H1 (cell line): Measurements from ENCODE around the gene OTUD5. TPM values are rescaled to one million over a fixed set of nuclear protein-coding genes. Genes with fewer than 3 reads are reported as not detected.

Source experiments
- CTCF ChIA-PET: fragments of 300-600 bp; sonication (Branson Sonifier 250); formaldehyde crosslinking; loops from one replicate; lab custom pipeline; 2021; ENCODE audit not compliant: partially characterized antibody; lab: Charles Lee
- POLR2A ChIA-PET: fragments of 300-600 bp; sonication (Branson Sonifier 250); formaldehyde crosslinking; loops from one replicate; lab custom pipeline; 2021; ENCODE audit warnings: inconsistent platforms; ENCODE audit not compliant: partially characterized antibody; lab: Charles Lee
- DNase-seq, 2 experiments: peaks; one replicate each; pipeline versions ENCODE4 v3.0.0 to v3.0.0-alpha.2; 2010 to 2022; ENCODE audit warnings: low spot score in 2 of 2, low read depth in 1 of 2, mixed read lengths in 1 of 2
- FAIRE-seq: peaks from 2 replicates; lab custom pipeline; 2011; peaks lifted over from hg19 to GRCh38; lab: Jason Lieb, UNC
- H2AFZ ChIP-seq: 2 replicates; pipeline ENCODE4 v1.8.1; 2012; ENCODE audit warnings: low read length, inconsistent platforms
- H2AK5ac ChIP-seq: 2 replicates; pipeline ENCODE4 v1.6.1; 2013; ENCODE audit warnings: low read depth, low read length
- H2BK120ac ChIP-seq: replicated peaks from 2 replicates; pipeline ENCODE3; 2013; ENCODE audit warnings: low read depth, low read length, inconsistent platforms
- H2BK12ac ChIP-seq: 2 replicates; pipeline ENCODE4 v1.6.1; 2013; ENCODE audit warnings: low read depth, low read length
- H2BK15ac ChIP-seq: 2 replicates; pipeline ENCODE4 v1.6.1; 2013; ENCODE audit warnings: low read length
- H2BK20ac ChIP-seq: 2 replicates; pipeline ENCODE4 v1.6.1; 2013; ENCODE audit warnings: low read length
- H2BK5ac ChIP-seq: 2 replicates; pipeline ENCODE4 v1.6.1; 2013; ENCODE audit warnings: low read depth, low read length
- H3K14ac ChIP-seq: 2 replicates; pipeline ENCODE4 v1.6.1; 2013; ENCODE audit warnings: inconsistent platforms; ENCODE audit not compliant: insufficient read length
- H3K18ac ChIP-seq: 2 replicates; pipeline ENCODE4 v1.6.1; 2013; ENCODE audit warnings: low read length; ENCODE audit errors: extremely low read depth
- H3K23ac ChIP-seq: 2 replicates; pipeline ENCODE4 v1.6.1; 2013; ENCODE audit warnings: inconsistent platforms; ENCODE audit not compliant: insufficient read length
- H3K23me2 ChIP-seq: 2 replicates; pipeline ENCODE4 v1.6.1; 2013; ENCODE audit warnings: low read depth, low read length
- H3K27ac ChIP-seq: 2 replicates; pipeline ENCODE4 v1.6.1; 2011; ENCODE audit warnings: low read depth, low read length, inconsistent platforms
- H3K27me3 ChIP-seq, 4 experiments: replicated peaks in 1 of 4; 1 replicate in 1 of 4; 2 replicates in 3 of 4; pipeline versions ENCODE4 v1.6.1 to v1.8.1; 2011 to 2013; ENCODE audit warnings: low read length in 3 of 4, mild to moderate bottlenecking in 3 of 4, inconsistent platforms in 2 of 4, mixed read lengths in 2 of 4, moderate library complexity in 1 of 4; ENCODE audit not compliant: control insufficient read depth in 3 of 4, insufficient read depth in 3 of 4; ENCODE audit errors: extremely low read depth in 1 of 4
- H3K36me3 ChIP-seq, 4 experiments: 2 replicates each; pipeline versions ENCODE4 v1.6.1 to v1.8.1; 2011 to 2013; ENCODE audit warnings: mild to moderate bottlenecking in 4 of 4, low read length in 3 of 4, moderate library complexity in 2 of 4, control low read depth in 1 of 4, inconsistent platforms in 1 of 4; ENCODE audit not compliant: insufficient read depth in 4 of 4, control insufficient read depth in 2 of 4
- H3K4ac ChIP-seq: replicated peaks from 2 replicates; pipeline ENCODE3; 2013; ENCODE audit warnings: low read length, low read depth, mixed read lengths, inconsistent platforms; ENCODE audit not compliant: insufficient read length
- H3K4me1 ChIP-seq, 4 experiments: replicated peaks in 1 of 4; 1 replicate in 1 of 4; 2 replicates in 3 of 4; pipeline versions ENCODE4 v1.6.1 to v1.8.1; 2011 to 2013; ENCODE audit warnings: low read length in 3 of 4, inconsistent platforms in 2 of 4, mixed read lengths in 1 of 4; ENCODE audit not compliant: insufficient read depth in 4 of 4, control insufficient read depth in 3 of 4
- H3K4me2 ChIP-seq, 2 experiments: 2 replicates each; pipeline versions ENCODE4 v1.6.1 to v1.8.1; 2011 to 2013; ENCODE audit warnings: low read depth in 2 of 2, low read length in 2 of 2, control low read depth in 1 of 2, inconsistent platforms in 1 of 2, mild to moderate bottlenecking in 1 of 2; ENCODE audit not compliant: insufficient read depth in 1 of 2
- H3K4me3 ChIP-seq, 4 experiments: fragments of 200-600, 300-600 bp in 1 of 4; sonication (generic), shearing (Covaris generic), sonication (Bioruptor Twin) in 1 of 4; 2 replicates each; pipeline versions ENCODE4 v1.5.1 to v1.8.1; 2011 to 2016; ENCODE audit warnings: low read length in 4 of 4, low read depth in 3 of 4, control low read depth in 2 of 4, inconsistent platforms in 2 of 4, mild to moderate bottlenecking in 2 of 4, mixed read lengths in 1 of 4, moderate library complexity in 1 of 4; ENCODE audit not compliant: insufficient read depth in 2 of 4; ENCODE audit errors: extremely low read depth in 1 of 4
- H3K56ac ChIP-seq: replicated peaks from 2 replicates; pipeline ENCODE3; 2013; ENCODE audit warnings: low read depth, mild to moderate bottlenecking, mixed read lengths, low read length, inconsistent platforms; ENCODE audit not compliant: insufficient read length
- H3K79me1 ChIP-seq: 2 replicates; pipeline ENCODE4 v1.6.1; 2013; ENCODE audit warnings: low read depth, low read length, control low read depth
- H3K79me2 ChIP-seq, 2 experiments: 2 replicates each; pipeline versions ENCODE4 v1.6.1 to v1.8.1; 2012 to 2013; ENCODE audit warnings: low read length in 2 of 2, mild to moderate bottlenecking in 2 of 2, inconsistent platforms in 1 of 2; ENCODE audit not compliant: insufficient read depth in 2 of 2, control insufficient read depth in 1 of 2
- H3K9ac ChIP-seq, 4 experiments: replicated peaks in 1 of 4; 1 replicate in 1 of 4; 2 replicates in 3 of 4; pipeline versions ENCODE4 v1.6.1 to v1.8.1; 2011 to 2013; ENCODE audit warnings: low read depth in 3 of 4, low read length in 3 of 4, control low read depth in 2 of 4, mild to moderate bottlenecking in 2 of 4, moderate library complexity in 2 of 4, inconsistent platforms in 1 of 4; ENCODE audit errors: extremely low read depth in 1 of 4
- H3K9me3 ChIP-seq, 2 experiments: 2 replicates each; pipeline versions ENCODE4 v1.6.1 to v1.8.1; 2012 to 2013; ENCODE audit warnings: mild to moderate bottlenecking in 2 of 2, moderate library complexity in 2 of 2, control low read depth in 1 of 2, inconsistent platforms in 1 of 2, low read depth in 1 of 2, low read length in 1 of 2, mixed read lengths in 1 of 2; ENCODE audit not compliant: insufficient read depth in 2 of 2
- H4K20me1 ChIP-seq, 2 experiments: replicated peaks in 1 of 2; 2 replicates each; pipeline versions ENCODE3 to v1.8.1; 2011 to 2013; ENCODE audit warnings: inconsistent platforms in 2 of 2, low read length in 2 of 2, mild to moderate bottlenecking in 1 of 2; ENCODE audit not compliant: insufficient read depth in 2 of 2, control insufficient read depth in 1 of 2
- H4K5ac ChIP-seq: 2 replicates; pipeline ENCODE4 v1.6.1; 2013; ENCODE audit warnings: low read length, low read depth, mixed read lengths, inconsistent platforms; ENCODE audit not compliant: insufficient read length
- H4K8ac ChIP-seq: 2 replicates; pipeline ENCODE4 v1.8.0; 2013; ENCODE audit warnings: mild to moderate bottlenecking, moderate library complexity, low read length, inconsistent platforms; ENCODE audit not compliant: insufficient read depth; ENCODE audit errors: extremely low read depth
- H4K91ac ChIP-seq: replicated peaks from 2 replicates; pipeline ENCODE3; 2013; ENCODE audit warnings: low read length, mixed read lengths, inconsistent platforms; ENCODE audit not compliant: insufficient read length
- EP300 ChIP-seq, 2 experiments: IDR thresholded peaks; 1 replicate in 1 of 2; 2 replicates in 1 of 2; pipeline ENCODE4 v1.6.1; 2011 to 2012; ENCODE audit warnings: low read depth in 2 of 2, low read length in 2 of 2, mild to moderate bottlenecking in 2 of 2, borderline replicate concordance in 1 of 2, inconsistent platforms in 1 of 2, moderate library complexity in 1 of 2
- GABPA ChIP-seq: IDR thresholded peaks from 2 replicates; pipeline ENCODE4 v1.6.1; 2011; ENCODE audit warnings: mild to moderate bottlenecking, low read length, moderate library complexity, borderline replicate concordance; ENCODE audit not compliant: insufficient read depth
- JUN ChIP-seq: IDR thresholded peaks from 2 replicates; pipeline ENCODE4 v1.6.1; 2011; ENCODE audit warnings: low read depth, mild to moderate bottlenecking, improper control_type of control experiment, low read length
- KDM4A ChIP-seq: IDR thresholded peaks from one replicate; pipeline ENCODE4 v1.7.1; 2012; ENCODE audit warnings: low read depth, mild to moderate bottlenecking, moderate library complexity, low read length, inconsistent platforms; ENCODE audit not compliant: severe bottlenecking
- PHF8 ChIP-seq: fragments of 200-600 bp; sonication (generic); conservative IDR thresholded peaks from 2 replicates; pipeline ENCODE4 v1.7.1; 2012; ENCODE audit warnings: low read depth, mild to moderate bottlenecking, inconsistent platforms, low read length, moderate library complexity
- TAF7 ChIP-seq: optimal IDR thresholded peaks from 2 replicates; pipeline ENCODE3; 2011; ENCODE audit warnings: low read depth, mild to moderate bottlenecking, inconsistent platforms, low read length, moderate library complexity, borderline replicate concordance
- TBP ChIP-seq: IDR thresholded peaks from 2 replicates; pipeline ENCODE4 v1.6.1; 2011; ENCODE audit warnings: low read depth, low read length, improper control_type of control experiment
- WGBS, 2 experiments: shearing (Covaris generic) in 1 of 2; methylation state at CpG; one replicate each; pipeline versions ENCODE4 v1.1.6 to v1.1.7; 2013 to 2015; ENCODE audit warnings: low lambda C conversion rate in 2 of 2, mixed read lengths in 2 of 2, inconsistent platforms in 1 of 2, low coverage in 1 of 2, missing lambda C conversion rate in 1 of 2; ENCODE audit not compliant: insufficient replicate concordance in 2 of 2, insufficient coverage in 1 of 2, insufficient read length in 1 of 2; ENCODE audit errors: extremely low coverage in 1 of 2, missing lambda C conversion rate in 1 of 2; 5-methylcytosine and 5-hydroxymethylcytosine counted together
- polyA plus RNA-seq, 7 experiments: library from polyadenylated mRNA; depleted of rRNA in 3 of 7; stranded (reverse) in 5 of 7; unstranded in 2 of 7; fragments of >200 nt in 5 of 7; fragments of 200-250 nt in 2 of 7; gene quantifications; 1 replicate in 5 of 7; 2 replicates in 1 of 7; 4 replicates in 1 of 7; pipeline versions ENCODE4 v1.2.1 to v1.2.3, GENCODE V29; 2011 to 2013; ENCODE audit warnings: missing spikeins in 2 of 7, mixed read lengths in 2 of 7
- total RNA-seq: library from RNA; stranded (reverse); fragmentation: NEBNext Ultra II Directional; extraction: Animal tissue kit (Norgen Biotek cat#: 25700); gene quantifications from 2 replicates; pipeline ENCODE4 v1.2.1, GENCODE V29; 2021

OTUD5 gene
- total and polyA plus RNA-seq, 2 of the 8 experiments (the other 6 are each of a cell fraction or from before 2014, with no cell fraction given) = 46.3 to 53.5 TPM

DNA sequence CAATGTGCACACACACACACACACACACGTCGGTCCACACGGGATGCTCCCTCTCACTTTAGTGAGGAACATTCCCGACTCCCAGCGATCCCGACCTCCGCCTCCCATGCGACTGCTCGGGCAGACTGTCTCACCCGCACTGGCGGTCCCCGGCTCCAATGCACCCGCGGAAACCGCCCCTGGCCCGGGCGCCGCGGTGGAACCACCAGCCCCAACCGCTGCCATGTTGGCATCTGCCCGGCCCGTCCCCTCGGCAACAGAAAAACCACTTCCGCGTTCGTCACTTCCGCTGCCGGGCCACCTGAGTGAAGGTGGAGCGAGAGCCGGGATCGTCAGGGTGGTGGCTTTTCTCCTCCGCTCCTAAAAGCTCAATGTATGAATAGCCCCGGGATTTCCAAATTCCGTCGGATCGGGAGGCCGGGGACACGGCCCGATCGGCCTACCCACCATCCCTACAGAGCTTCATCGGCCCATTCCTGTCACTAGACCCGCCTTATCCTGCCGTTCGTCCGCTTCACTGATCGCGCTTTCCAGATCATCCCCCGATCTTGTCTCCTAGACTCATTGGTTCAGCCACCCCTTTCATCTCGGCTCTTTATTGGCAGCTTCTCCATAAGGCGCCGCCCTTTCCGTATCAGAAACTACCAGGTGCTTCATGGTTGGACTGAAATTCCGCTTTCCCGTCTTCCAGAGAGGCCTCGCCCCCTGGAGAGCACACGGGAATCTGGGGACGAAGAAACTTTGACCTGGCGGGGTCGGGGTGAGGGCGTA, 45.8 kb downstream of the OTUD5 start, which contains the start of gene SLC35A2:
Gene SLC35A2, minus strand, starts transcription at position 235 of the 771 bp plus-strand sequence. Its CDS starts 10 bp downstream, at position 225.
- peak within 1 kb of the TSS; percentile 59 to 77 (median 61) for H3K9ac ChIP-seq
- H3K79me2 ChIP-seq = peaks cover 0 to 34% of the 10 kb centered on the region in 2 experiments; a peak in 2 of 4 replicates
- no peaks in the 10 kb centered on the region for H3K27me3 ChIP-seq
- FAIRE-seq = peak; percentile 88
- peak within 1 kb of the TSS; percentile 62 to 94 (median 80) for H3K4me3 ChIP-seq
- H3K18ac ChIP-seq = no peak within 1 kb of the TSS; the same call in 1 of the 2 replicates
- no peak within 1 kb of the TSS for H2BK15ac ChIP-seq
- peak within 1 kb of the TSS; percentile 65 to 71 for H3K4me2 ChIP-seq
- ChIA-PET CTCF (interaction anchor here (0.6 to 1.4 kb wide), 4 partner anchors 16 to 129 kb away, joined by 3 to 4 read pairs (median 3); no protein-coding TSS in a partner anchor), POLR2A (interaction anchor here (0.6 to 30.9 kb wide), 24 partner anchors 9 to 276 kb away, joined by 3 to 572 read pairs (median 4); partner anchors contain the start of genes ERAS, KCND1, OTUD5 and PQBP1)
- WGBS, 2 experiments = 1% methylated on average over 27 of the region's 60 CpGs; no CpG with 5 or more reads in 1 of the 2 experiments
- H3K27ac ChIP-seq = peak within 1 kb of the TSS; percentile 75; the same call in 1 of the 2 replicates
- H4K5ac ChIP-seq = peak within 1 kb of the TSS; percentile 91
- H2BK20ac ChIP-seq = no peak within 1 kb of the TSS
- H3K9me3 ChIP-seq = no peaks in the 10 kb centered on the region; a peak in 1 of 4 replicates
- H3K14ac ChIP-seq = no peak within 1 kb of the TSS
- H3K23me2 ChIP-seq = no peaks in the 10 kb centered on the region
- no peak within 1 kb of the TSS for H2AFZ ChIP-seq
- no peak within 1 kb of the TSS for H3K23ac ChIP-seq
- H3K4ac ChIP-seq = no peak within 1 kb of the TSS
- no peak within 1 kb of the TSS for H4K91ac ChIP-seq
- H2BK5ac ChIP-seq = peak within 1 kb of the TSS; percentile 52; the same call in 1 of the 2 replicates
- peaks cover 10 to 14% of the 10 kb centered on the region in 2 experiments for H4K20me1 ChIP-seq
- H2AK5ac ChIP-seq = no peak within 1 kb of the TSS
- H2BK12ac ChIP-seq = no peak within 1 kb of the TSS; the same call in 1 of the 2 replicates
- peaks cover 0 to 4% (median 3%) of the 10 kb centered on the region in 4 experiments; a peak in 5 of 7 replicates for H3K4me1 ChIP-seq
- peak in 1 of 2 experiments; percentile 85 for DNase-seq
- peaks cover 11 to 38% (median 27%) of the 10 kb centered on the region in 4 experiments; a peak in 7 of 8 replicates for H3K36me3 ChIP-seq
- H3K79me1 ChIP-seq = no peaks in the 10 kb centered on the region; the same call in 1 of the 2 replicates
- no peak within 1 kb of the TSS for H2BK120ac ChIP-seq
- peak within 1 kb of the TSS; percentile 86 for H3K56ac ChIP-seq
- no peak within 1 kb of the TSS for H4K8ac ChIP-seq
- TF ChIP-seq EP300 (IDR thresholded peaks at IDR 0.05; ENCODE audit: borderline replicate concordance in 1 of 2, low read depth in 2 of 2, low read length in 2 of 2) (no peak), PHF8 (peak; percentile 44; the same call in 1 of the 2 replicates), TAF7 (peak; percentile 59), GABPA (peak; percentile 80; the same call in 1 of the 2 replicates), TBP (no peak), JUN (no peak), KDM4A (no peak)
